ENCODE results near the gene AGTPBP1.

The AGTPBP1 gene

GRCh38 chr9:85536514-85536913, 205.2 kb downstream of the AGTPBP1 start:
- no peak for DNase-seq (ENCODE audit: low spot score)

- DNase-seq (ENCODE audit: low spot score): no peak
Measured at GRCh38 chr9:85536076-85536475, 205.7 kb downstream of the AGTPBP1 start.

- DNase-seq (ENCODE audit: low spot score): no peak
Measured at GRCh38 chr9:85534340-85534739, 207.4 kb downstream of the AGTPBP1 start.

GRCh38 chr9:85533538-85533937, 208.2 kb downstream of the AGTPBP1 start:
- no peak for DNase-seq (ENCODE audit: low spot score)

GRCh38 chr9:85530721-85531120, 211.0 kb downstream of the AGTPBP1 start:
- no peak for DNase-seq (ENCODE audit: low spot score)

- DNase-seq (ENCODE audit: low spot score): no peak
Measured at GRCh38 chr9:85528607-85529006, 213.1 kb downstream of the AGTPBP1 start.

- no peak for DNase-seq (ENCODE audit: low spot score)
Measured at GRCh38 chr9:85528142-85528541, 213.6 kb downstream of the AGTPBP1 start.

GRCh38 chr9:85527331-85528020, 214.3 kb downstream of the AGTPBP1 start:
- no peak for DNase-seq (ENCODE audit: low spot score)

- DNase-seq (ENCODE audit: low spot score): no peak
Measured at GRCh38 chr9:85524531-85524930, 217.2 kb downstream of the AGTPBP1 start.

GRCh38 chr9:85523202-85523601, 218.6 kb downstream of the AGTPBP1 start:
- DNase-seq (ENCODE audit: low spot score): no peak

- DNase-seq (ENCODE audit: low spot score): no peak
Measured at GRCh38 chr9:85522459-85523092, 219.2 kb downstream of the AGTPBP1 start.

GRCh38 chr9:85521371-85522197, 220.2 kb downstream of the AGTPBP1 start:
- DNase-seq (ENCODE audit: low spot score): no peak

- no peak for DNase-seq (ENCODE audit: low spot score)
Measured at GRCh38 chr9:85516976-85517637, 224.6 kb downstream of the AGTPBP1 start.

GRCh38 chr9:85516455-85516854, 225.3 kb downstream of the AGTPBP1 start:
- no peak for DNase-seq (ENCODE audit: low spot score)

GRCh38 chr9:85515021-85515420, 226.7 kb downstream of the AGTPBP1 start:
- DNase-seq (ENCODE audit: low spot score): no peak

- DNase-seq (ENCODE audit: low spot score): no peak
Measured at GRCh38 chr9:85514256-85514655, 227.5 kb downstream of the AGTPBP1 start.

- DNase-seq (ENCODE audit: low spot score): no peak
Measured at GRCh38 chr9:85511746-85512145, 230.0 kb downstream of the AGTPBP1 start.

GRCh38 chr9:85510830-85511504, 230.8 kb downstream of the AGTPBP1 start:
- DNase-seq (ENCODE audit: low spot score): no peak

GRCh38 chr9:85508616-85509015, 233.1 kb downstream of the AGTPBP1 start:
- no peak for DNase-seq (ENCODE audit: low spot score)

GRCh38 chr9:85505612-85506011, 236.1 kb downstream of the AGTPBP1 start:
- DNase-seq (ENCODE audit: low spot score): no peak

GRCh38 chr9:85502815-85503655, 238.7 kb downstream of the AGTPBP1 start:
- no peak for DNase-seq (ENCODE audit: low spot score)
